Stimulated activated CD8-positive, alpha-beta memory T cell treated with anti-CD3 and anti-CD28 coated beads, Interleukin-15, amount 100 ng/mL, for 4 hours (primary cell): ENCODE results near the gene RBM24.
"Not testable (repeated sequence)": the region's sequence is repeated elsewhere in the genome, so short reads cannot be mapped to it uniquely, and the experiment has no call there.

Experiments
- DNase-seq, 2 donors: peaks; one replicate each; pipeline ENCODE4 v3.0.0-alpha.2; 2020; ENCODE audit warnings: low read depth in 2 of 2

RBM24 gene

GRCh38 chr6:17291778-17292177 is 10.6 kb downstream of the RBM24 start:
- no peak for DNase-seq

DNA sequence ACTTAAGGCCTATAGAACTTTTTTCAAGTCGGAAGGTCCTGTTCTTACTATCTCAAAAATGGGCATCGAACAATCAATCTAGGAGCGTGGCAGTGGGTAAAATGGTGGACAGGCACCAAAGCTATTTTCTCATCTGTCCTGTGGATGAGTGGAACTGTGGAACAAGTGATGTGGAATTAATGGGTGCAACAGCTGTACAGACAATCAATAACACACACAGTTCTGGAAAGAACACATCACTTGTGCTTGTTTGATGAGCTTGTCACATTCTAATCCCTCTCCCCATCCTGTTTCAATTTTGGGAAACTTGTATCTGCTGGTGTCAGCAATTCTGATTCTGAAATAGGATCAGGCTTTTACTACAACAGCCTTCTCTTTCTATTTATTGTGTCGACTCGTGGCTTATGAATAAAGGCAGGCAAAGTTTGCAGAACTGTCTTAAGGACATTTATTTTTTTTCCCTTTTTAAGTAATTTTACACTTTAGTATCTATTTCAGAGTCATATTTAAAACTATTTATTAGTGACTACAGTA is 11.5 kb downstream of the RBM24 start:
- no peak for DNase-seq

GRCh38 chr6:17293395-17293794 is 12.2 kb downstream of the RBM24 start:
- DNase-seq, result no peak

- DNase-seq, result no peak
These were observed 16.3 kb downstream of the RBM24 start for GRCh38 chr6:17297271-17298080.

DNA sequence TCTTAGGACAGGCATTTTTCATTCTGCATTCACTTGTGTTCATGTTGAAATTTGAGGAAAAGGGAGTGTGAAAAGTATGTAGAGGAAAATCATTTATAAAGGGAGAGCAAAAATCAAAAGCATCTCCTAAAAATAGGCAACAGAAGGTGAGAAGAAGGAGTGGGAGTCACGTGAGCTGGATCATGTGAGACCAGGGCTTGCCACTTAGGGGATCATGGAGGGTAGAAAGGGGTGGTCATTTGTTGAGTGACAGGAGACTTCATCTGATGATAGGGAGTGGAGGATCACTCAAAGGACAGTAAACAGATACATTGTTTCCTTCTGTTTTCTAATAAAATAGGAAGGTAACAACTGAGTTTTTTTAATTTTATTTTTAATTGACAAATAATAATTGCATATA is 17.1 kb downstream of the RBM24 start:
- DNase-seq, result no peak

DNA sequence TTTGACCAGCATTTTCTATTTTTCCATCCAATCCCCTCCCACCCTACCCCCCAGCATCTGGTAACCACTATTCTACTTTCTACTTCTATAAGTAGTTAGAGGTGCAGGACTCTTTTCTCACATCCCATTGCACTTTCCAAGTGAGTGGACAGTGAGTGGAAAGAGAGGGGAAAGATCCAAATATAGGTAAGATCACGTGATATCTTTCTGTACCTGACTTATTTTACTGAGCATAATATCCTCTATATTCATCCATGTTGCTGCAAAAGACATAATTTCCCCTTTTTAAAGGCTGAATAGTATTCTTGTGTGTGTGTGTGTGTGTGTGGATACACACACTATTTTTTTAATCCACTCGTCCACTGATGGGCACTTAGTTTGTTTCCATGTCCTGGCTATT is 18.1 kb downstream of the RBM24 start:
- no peak for DNase-seq

DNA sequence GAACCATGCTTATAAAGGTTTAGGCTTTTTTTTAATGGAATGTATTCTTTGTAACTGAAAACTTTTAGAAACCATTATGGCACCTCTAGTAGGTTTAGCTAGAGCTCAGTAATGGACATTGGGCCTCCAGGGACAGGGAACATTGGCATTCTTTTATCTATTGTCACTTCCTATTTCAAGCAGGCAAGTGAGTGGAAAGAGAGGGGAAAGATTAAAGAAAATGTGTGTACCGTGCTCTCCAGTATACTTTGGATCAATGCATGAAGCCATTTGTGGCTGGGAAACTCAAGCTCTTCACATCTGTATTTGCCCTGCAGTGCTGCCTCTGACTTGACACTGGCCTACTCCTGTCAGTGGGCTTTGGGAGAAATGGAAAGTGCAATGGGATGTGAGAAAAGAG is 18.6 kb downstream of the RBM24 start:
- DNase-seq, result no peak

DNA sequence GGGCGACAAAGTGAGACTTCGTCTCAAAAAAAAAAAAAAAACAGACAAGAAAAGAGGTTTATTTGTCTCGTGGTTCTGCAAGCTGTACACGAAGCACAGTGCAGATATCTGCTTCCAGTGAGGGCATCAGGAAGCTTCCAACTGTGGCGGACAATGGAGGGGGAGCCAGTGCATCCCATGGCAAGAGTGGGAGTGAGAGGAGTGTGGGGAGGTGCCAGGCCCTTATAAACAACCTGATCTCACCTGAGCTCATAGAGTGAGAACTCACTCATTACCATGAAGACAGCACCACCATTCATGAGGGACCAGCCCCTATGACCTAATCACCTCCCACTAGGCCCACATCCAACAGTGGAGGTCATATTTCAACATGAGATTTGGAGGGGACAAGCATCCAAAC is 19.5 kb downstream of the RBM24 start:
- no peak for DNase-seq

DNA sequence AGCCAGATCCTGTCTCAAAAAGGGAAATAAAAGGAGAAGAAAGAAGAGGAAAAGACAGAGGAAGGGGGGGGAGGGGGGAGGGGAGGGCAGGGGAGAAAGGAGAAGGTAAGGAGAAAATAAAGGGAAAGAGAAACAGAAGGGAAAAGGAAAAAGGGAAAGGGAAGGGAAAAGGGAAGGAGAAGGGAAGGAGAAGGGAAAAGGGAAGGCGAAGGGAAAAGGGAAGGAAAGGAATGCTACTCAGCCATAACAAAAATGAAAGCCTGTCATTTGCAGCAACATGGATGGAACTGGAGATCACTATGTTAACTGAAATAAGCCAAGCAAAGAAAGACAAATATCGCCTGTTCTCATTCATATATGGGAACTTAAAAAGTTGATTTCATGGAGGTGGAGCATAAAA is 22.3 kb downstream of the RBM24 start:
- DNase-seq, result no peak

GRCh38 chr6:17305219-17306001 is 24.2 kb downstream of the RBM24 start:
- no peak for DNase-seq

DNA sequence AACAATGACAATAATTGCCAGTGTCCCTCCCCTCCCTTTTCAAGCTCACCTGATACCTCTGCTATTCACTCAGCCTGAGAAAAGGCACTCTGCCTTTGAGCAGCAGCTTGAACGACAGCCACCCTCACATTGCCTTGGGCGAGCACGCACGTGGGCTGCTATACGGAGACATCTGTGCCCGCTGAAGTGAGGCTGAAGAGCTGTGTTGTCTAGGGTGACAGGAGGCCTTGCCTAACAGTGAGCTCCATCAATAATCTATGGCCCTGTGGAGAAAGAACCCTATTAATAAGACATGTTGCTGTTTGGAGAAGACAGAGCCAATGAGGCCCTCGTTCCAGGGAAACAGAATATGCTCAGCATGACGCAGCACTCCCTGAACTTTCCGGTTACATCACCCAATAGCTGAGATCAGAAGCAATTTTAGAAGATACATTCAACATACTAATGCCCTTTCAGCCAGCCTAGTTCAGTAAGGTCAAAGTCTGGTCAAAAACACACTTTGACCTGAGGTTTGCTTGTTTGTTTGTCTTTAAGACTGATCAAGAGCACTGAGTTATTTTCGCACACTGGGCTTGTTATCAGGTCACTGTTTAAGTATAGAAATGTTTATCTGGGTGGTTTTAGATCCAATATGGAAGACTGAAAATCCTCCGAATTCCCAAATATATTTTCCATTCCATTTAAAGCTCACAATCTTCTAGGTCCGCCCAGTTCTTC is 30.6 kb downstream of the RBM24 start:
- no peak for DNase-seq

- not testable (repeated sequence) for DNase-seq
These were observed 32.1 kb downstream of the RBM24 start for GRCh38 chr6:17313238-17313637.

DNA sequence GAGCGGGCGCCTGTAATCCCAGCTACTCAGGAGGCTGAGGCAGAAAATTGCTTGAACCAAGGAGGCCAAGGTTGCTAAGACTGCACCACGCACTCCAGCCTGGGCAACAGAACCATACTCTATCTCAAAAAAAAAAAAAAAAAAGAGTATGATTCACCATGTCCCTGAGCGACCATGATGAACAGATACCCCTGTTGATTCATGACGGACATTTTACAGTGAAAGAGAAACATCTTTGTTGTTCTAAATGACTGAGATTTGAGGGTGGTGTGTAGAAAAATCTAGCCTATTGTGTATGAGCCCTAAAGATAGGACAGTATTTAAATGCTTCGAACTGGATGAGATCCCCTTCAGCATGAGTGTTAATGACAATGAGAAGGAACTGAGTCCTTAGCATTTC is 32.8 kb downstream of the RBM24 start:
- no peak for DNase-seq

GRCh38 chr6:17315262-17315661 is 34.1 kb downstream of the RBM24 start:
- no peak for DNase-seq

DNA sequence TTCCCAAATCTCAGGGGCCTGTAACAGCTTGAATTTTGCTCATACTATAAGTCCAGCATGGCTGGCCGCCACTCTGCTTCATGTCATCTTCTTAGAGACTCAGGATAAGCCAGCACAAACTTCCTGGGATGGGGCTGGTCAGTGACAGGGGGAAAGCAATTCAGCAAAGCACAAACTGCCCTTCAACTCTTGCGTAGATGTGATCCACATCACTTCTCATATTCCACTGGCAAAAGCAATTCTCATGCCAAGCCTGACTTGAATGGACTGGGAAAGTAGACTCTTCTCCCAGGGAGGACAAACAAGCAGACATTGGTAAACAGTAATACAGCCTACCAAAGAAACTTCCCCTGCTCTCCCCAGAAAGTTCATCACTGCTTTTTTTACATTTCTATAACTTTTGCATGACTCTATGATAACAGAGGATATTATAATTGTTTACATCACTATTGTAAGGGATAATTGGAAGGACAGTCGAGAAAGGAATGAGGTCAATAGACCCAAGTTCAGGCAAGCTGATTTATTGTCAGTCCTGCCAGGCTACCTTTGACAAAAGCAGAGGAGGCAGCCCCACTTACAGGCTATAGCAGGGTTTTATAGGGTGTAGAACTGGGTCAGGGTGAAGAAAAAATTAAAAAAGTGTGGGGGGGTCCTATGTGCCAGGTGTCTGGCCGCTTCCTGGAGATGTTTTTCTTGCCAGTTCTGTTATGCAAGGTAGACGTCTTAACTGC is 37.4 kb downstream of the RBM24 start:
- no peak for DNase-seq

- DNase-seq, result not testable (repeated sequence)
These were observed 39.1 kb downstream of the RBM24 start for GRCh38 chr6:17320266-17320665.

GRCh38 chr6:17331238-17331637 is 50.1 kb downstream of the RBM24 start:
- no peak for DNase-seq

- DNase-seq, result no peak
These were observed 53.1 kb downstream of the RBM24 start for GRCh38 chr6:17334265-17334664.

DNA sequence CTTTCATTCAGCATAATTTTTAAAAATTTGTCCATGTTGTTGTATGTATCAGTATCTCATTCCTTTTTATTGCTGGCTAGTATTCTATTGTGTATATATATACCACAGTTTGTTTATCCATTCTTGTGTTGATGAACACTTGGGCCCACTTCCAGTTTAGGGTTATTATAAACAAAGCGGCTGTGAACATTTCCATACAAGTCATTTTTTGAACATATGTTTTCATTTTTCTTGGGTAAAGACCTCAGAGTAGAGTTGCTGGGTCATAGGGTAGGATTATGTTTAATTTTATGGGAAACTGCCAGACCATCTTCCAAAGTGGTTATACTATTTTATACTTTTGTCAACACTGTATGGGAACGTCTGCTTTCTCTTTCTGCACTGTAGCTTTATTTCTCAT is 55.3 kb downstream of the RBM24 start:
- DNase-seq, result no peak

GRCh38 chr6:17339308-17339670 is 58.1 kb downstream of the RBM24 start:
- no peak for DNase-seq

- DNase-seq, result no peak
These were observed 60.1 kb downstream of the RBM24 start for GRCh38 chr6:17341117-17341805.
